ENCODE data around the gene G3BP1.
A peak's percentile ranks its signal among the peaks of the same experiment; 100 is the strongest.
"Not testable (repeated sequence)": the region's sequence is repeated elsewhere in the genome, so short reads cannot be mapped to it uniquely, and the experiment has no call there.

Gene G3BP1

GRCh38 chr5:151757233-151758140 lies 14.3 kb upstream of the G3BP1 start:
- DNase-seq, result peak in 1 of 2 experiments; percentile 14

- no peak for DNase-seq
Measured at GRCh38 chr5:151758141-151758429, 13.7 kb upstream of the G3BP1 start.

- peak; percentile 70 to 83 for DNase-seq
Measured at GRCh38 chr5:151758430-151759241, 13.1 kb upstream of the G3BP1 start, which contains the start of gene ATOX1. ATOX1 (minus strand) TSS chr5:151758631; CDS start chr5:151758551, 80 bp downstream.

GRCh38 chr5:151764801-151765200 lies 7.0 kb upstream of the G3BP1 start:
- DNase-seq, result no peak

GRCh38 chr5:151766975-151767374 lies 4.8 kb upstream of the G3BP1 start:
- no peak for DNase-seq

- DNase-seq, result peak in 1 of 2 experiments; percentile 25
Measured at GRCh38 chr5:151770383-151771258, 1.1 kb upstream of the G3BP1 start.

- DNase-seq, result peak; percentile 39 to 73
Measured at GRCh38 chr5:151772029-151772845, 483 bp downstream of the G3BP1 start.

- DNase-seq, result no peak
Measured at GRCh38 chr5:151772846-151773561, 1.2 kb downstream of the G3BP1 start.

GRCh38 chr5:151773951-151774350 lies 2.2 kb downstream of the G3BP1 start:
- DNase-seq, result no peak

- no peak for DNase-seq
Measured at GRCh38 chr5:151775025-151775606, 3.4 kb downstream of the G3BP1 start.

GRCh38 chr5:151779531-151780125 lies 7.9 kb downstream of the G3BP1 start:
- DNase-seq, result no peak

- DNase-seq, result no peak
Measured at GRCh38 chr5:151780348-151780747, 8.6 kb downstream of the G3BP1 start.

GRCh38 chr5:151781201-151781600 lies 9.4 kb downstream of the G3BP1 start:
- no peak for DNase-seq

- not testable (repeated sequence) for DNase-seq
Measured at GRCh38 chr5:151783664-151784063, 11.9 kb downstream of the G3BP1 start.

GRCh38 chr5:151784141-151784540 lies 12.4 kb downstream of the G3BP1 start:
- no peak for DNase-seq

- no peak for DNase-seq
Measured at GRCh38 chr5:151786468-151786867, 14.7 kb downstream of the G3BP1 start.

- no peak for DNase-seq
Measured at GRCh38 chr5:151787817-151788216, 16.1 kb downstream of the G3BP1 start.

- DNase-seq, result no peak
Measured at GRCh38 chr5:151793358-151793757, 21.6 kb downstream of the G3BP1 start.

- no peak for DNase-seq
Measured at GRCh38 chr5:151795426-151795825, 23.7 kb downstream of the G3BP1 start.

- no peak for DNase-seq
Measured at GRCh38 chr5:151798674-151799073, 26.9 kb downstream of the G3BP1 start.

All from NCI-H2081 (cell line).